Mesenchymal stem cell (in vitro differentiated cells and primary cell): ENCODE data around the gene MAP4K3.

Experiments
- DNase-seq: peaks from one replicate; pipeline ENCODE4 v3.0.0-alpha.2; 2013
- H2AFZ ChIP-seq: one replicate; pipeline ENCODE4 v1.6.1; 2013; ENCODE audit warnings: low read depth, mild to moderate bottlenecking, control low read depth, inconsistent platforms, low read length, moderate library complexity
- H2AK5ac ChIP-seq: 2 replicates; pipeline ENCODE4 v1.6.1; 2013; ENCODE audit warnings: low read length, moderate library complexity, mild to moderate bottlenecking, inconsistent platforms; ENCODE audit not compliant: severe bottlenecking
- H2BK120ac ChIP-seq: one replicate; pipeline ENCODE4 v1.6.1; 2013; ENCODE audit warnings: low read depth, mild to moderate bottlenecking, inconsistent platforms, low read length, moderate library complexity
- H2BK12ac ChIP-seq, 2 experiments: one replicate each; pipeline ENCODE4 v1.6.1; 2013; ENCODE audit warnings: inconsistent platforms in 2 of 2, low read length in 2 of 2, mild to moderate bottlenecking in 2 of 2, moderate library complexity in 2 of 2, control low read depth in 1 of 2
- H2BK15ac ChIP-seq: one replicate; pipeline ENCODE4 v1.6.1; 2013; ENCODE audit warnings: mild to moderate bottlenecking, low read depth, inconsistent platforms; ENCODE audit not compliant: poor library complexity, severe bottlenecking
- H2BK5ac ChIP-seq: 2 replicates; pipeline ENCODE4 v1.6.1; 2013; ENCODE audit warnings: low read depth, mild to moderate bottlenecking, low read length, control low read depth, inconsistent platforms; ENCODE audit not compliant: poor library complexity, severe bottlenecking
- H3K14ac ChIP-seq, 2 experiments: one replicate each; pipeline ENCODE4 v1.6.1; 2013; ENCODE audit warnings: inconsistent platforms in 2 of 2, low read length in 2 of 2, control low read depth in 1 of 2, mild to moderate bottlenecking in 1 of 2, moderate library complexity in 1 of 2
- H3K18ac ChIP-seq, 2 experiments: one replicate each; pipeline ENCODE4 v1.6.1; 2013; ENCODE audit warnings: inconsistent platforms in 2 of 2, low read length in 2 of 2, control low read depth in 1 of 2, low read depth in 1 of 2, mild to moderate bottlenecking in 1 of 2
- H3K23ac ChIP-seq, 2 experiments: one replicate each; pipeline ENCODE4 v1.6.1; 2013; ENCODE audit warnings: inconsistent platforms in 2 of 2, low read length in 2 of 2, mild to moderate bottlenecking in 2 of 2, moderate library complexity in 2 of 2, control low read depth in 1 of 2
- H3K27ac ChIP-seq: 2 replicates; pipeline ENCODE4 v1.5.1; 2013; ENCODE audit warnings: mild to moderate bottlenecking, moderate library complexity, low read length, control low read depth, inconsistent platforms; ENCODE audit not compliant: poor library complexity, severe bottlenecking
- H3K27me3 ChIP-seq, 2 experiments: 2 replicates each; pipeline versions ENCODE4 v1.6.1 to v1.7.0; 2013; ENCODE audit warnings: low read length in 2 of 2, mild to moderate bottlenecking in 2 of 2, moderate library complexity in 2 of 2, control low read depth in 1 of 2, inconsistent platforms in 1 of 2; ENCODE audit not compliant: control insufficient read depth in 1 of 2, insufficient read depth in 1 of 2
- H3K36me3 ChIP-seq, 2 experiments: 2 replicates each; pipeline versions ENCODE4 v1.6.1 to v1.7.0; 2013; ENCODE audit warnings: low read length in 2 of 2, control low read depth in 1 of 2, inconsistent platforms in 1 of 2, low read depth in 1 of 2, mild to moderate bottlenecking in 1 of 2; ENCODE audit not compliant: insufficient read depth in 2 of 2, control insufficient read depth in 1 of 2
- H3K4ac ChIP-seq, 2 experiments: one replicate each; pipeline ENCODE4 v1.6.1; 2013; ENCODE audit warnings: inconsistent platforms in 2 of 2, low read length in 2 of 2, mild to moderate bottlenecking in 2 of 2, moderate library complexity in 2 of 2, control low read depth in 1 of 2, low read depth in 1 of 2
- H3K4me1 ChIP-seq: 2 replicates; pipeline ENCODE4 v1.6.1; 2013; ENCODE audit warnings: low read depth, low read length, control low read depth; ENCODE audit not compliant: control insufficient read depth, insufficient read depth
- H3K4me2 ChIP-seq: 2 replicates; pipeline ENCODE4 v1.6.1; 2013; ENCODE audit warnings: low read length, mild to moderate bottlenecking, inconsistent platforms; ENCODE audit not compliant: poor library complexity, severe bottlenecking
- H3K4me3 ChIP-seq, 2 experiments: 2 replicates each; pipeline versions ENCODE4 v1.5.1 to v1.7.0; 2013; ENCODE audit warnings: low read length in 2 of 2, mild to moderate bottlenecking in 2 of 2, control low read depth in 1 of 2, low read depth in 1 of 2; ENCODE audit not compliant: insufficient read depth in 1 of 2
- H3K79me1 ChIP-seq: replicated peaks from 2 replicates; pipeline ENCODE4 v1.6.1; 2013; ENCODE audit warnings: mild to moderate bottlenecking, control low read depth, low read length, inconsistent platforms; ENCODE audit not compliant: poor library complexity, severe bottlenecking
- H3K9ac ChIP-seq: 2 replicates; pipeline ENCODE4 v1.7.0; 2013; ENCODE audit warnings: mild to moderate bottlenecking, low read length, moderate library complexity
- H3K9me3 ChIP-seq: 2 replicates; pipeline ENCODE4 v1.7.0; 2013; ENCODE audit warnings: mild to moderate bottlenecking, low read length; ENCODE audit not compliant: control insufficient read depth
- H4K8ac ChIP-seq: one replicate; pipeline ENCODE4 v1.6.1; 2013; ENCODE audit warnings: inconsistent platforms, mild to moderate bottlenecking, low read length, moderate library complexity
- H4K91ac ChIP-seq: one replicate; pipeline ENCODE4 v1.6.1; 2013; ENCODE audit warnings: mild to moderate bottlenecking, low read length, inconsistent platforms
- WGBS: methylation state at CpG from one replicate; pipeline ENCODE4 v1.1.7; 2013; ENCODE audit warnings: mixed read lengths; 5-methylcytosine and 5-hydroxymethylcytosine counted together

MAP4K3 gene

GRCh38 chr2:39228413-39229209, 208.5 kb downstream of the MAP4K3 start:
- Histone ChIP-seq H2BK15ac (no peak overlapping the region), H3K4me1 (peaks cover 2% of the 10 kb centered on the region), H3K4ac (no peak overlapping the region), H2BK12ac (no peak overlapping the region), H4K91ac (no peak overlapping the region), H2AFZ (peak overlapping the region; percentile 69), H3K4me3 (peak overlapping the region in 1 of 2 experiments; percentile 52), H4K8ac (peak overlapping the region; percentile 74), H3K14ac (no peak overlapping the region), H3K36me3 (peaks cover 0 to 2% of the 10 kb centered on the region in 2 experiments), H2BK5ac (no peak overlapping the region), H3K27me3 (no peaks in the 10 kb centered on the region), H3K9ac (peak overlapping the region; percentile 84), H3K79me1 (no peaks in the 10 kb centered on the region), H2AK5ac (no peak overlapping the region), H3K9me3 (no peaks in the 10 kb centered on the region), H3K27ac (no peak overlapping the region), H3K18ac (peak overlapping the region in 1 of 2 experiments; percentile 21), H3K23ac (no peak overlapping the region), H2BK120ac (no peak overlapping the region), H3K4me2 (peak overlapping the region; percentile 63)
- DNase-seq = no peak
- 37% methylated on average over 10 of the region's 19 CpGs for WGBS

DNA sequence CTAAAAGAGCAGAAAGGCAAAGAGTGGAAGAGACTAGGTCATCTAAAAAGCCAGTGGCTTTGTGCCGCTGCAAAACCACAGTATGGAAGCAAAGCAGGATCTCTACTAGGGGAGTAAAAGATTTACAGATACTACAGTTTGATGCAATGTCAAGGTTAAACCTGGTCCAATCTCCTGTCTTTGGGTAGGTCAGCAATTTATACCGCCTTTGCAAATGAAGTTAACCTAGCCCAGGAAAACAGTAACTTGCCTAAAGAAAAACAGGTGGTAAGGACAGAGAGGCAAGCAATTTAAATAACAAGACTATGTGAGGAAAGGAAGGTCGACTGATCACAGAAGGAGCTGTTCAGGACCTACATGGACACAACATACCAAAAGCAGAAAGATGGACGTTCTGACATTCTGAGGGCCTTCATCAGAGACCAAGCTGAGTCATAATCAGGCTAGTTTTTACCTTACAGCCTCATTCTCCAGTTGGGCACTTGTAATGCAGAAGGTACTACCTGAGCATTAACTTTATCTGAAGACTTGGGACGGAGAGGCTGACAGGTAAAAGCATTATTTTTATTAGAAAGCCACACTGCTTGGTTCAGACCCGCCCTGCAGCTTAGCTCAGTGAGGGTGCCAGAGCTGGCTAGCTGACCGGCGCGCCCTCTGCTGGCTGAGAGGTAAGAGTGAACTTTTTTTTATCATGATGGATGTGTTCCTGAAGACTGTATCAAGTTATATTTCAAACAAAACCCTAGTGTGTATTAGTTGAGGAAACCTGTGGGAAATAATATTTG, 209.3 kb downstream of the MAP4K3 start:
- peak; percentile 71 for DNase-seq
- Histone ChIP-seq H3K9me3 (no peaks in the 10 kb centered on the region), H2BK120ac (no peak overlapping the region), H3K36me3 (peaks cover 0 to 2% of the 10 kb centered on the region in 2 experiments), H4K8ac (no peak overlapping the region), H2AK5ac (no peak overlapping the region), H3K14ac (no peak overlapping the region), H3K23ac (no peak overlapping the region), H2BK15ac (no peak overlapping the region), H2BK5ac (no peak overlapping the region), H3K27me3 (no peaks in the 10 kb centered on the region), H2BK12ac (no peak overlapping the region), H3K79me1 (no peaks in the 10 kb centered on the region), H3K4me3 (peak overlapping the region in 1 of 2 experiments; percentile 52), H3K4ac (no peak overlapping the region), H3K4me2 (no peak overlapping the region), H3K18ac (no peak overlapping the region), H2AFZ (no peak overlapping the region), H4K91ac (no peak overlapping the region), H3K27ac (no peak overlapping the region), H3K9ac (peak overlapping the region; percentile 84), H3K4me1 (peaks cover 2% of the 10 kb centered on the region)
- WGBS = 22% methylated on average over 9 of the region's 9 CpGs

GRCh38 chr2:39225567-39225966, 211.5 kb downstream of the MAP4K3 start:
- Histone ChIP-seq H3K18ac (no peak overlapping the region), H3K27ac (no peak overlapping the region), H3K4me2 (no peak overlapping the region), H3K9me3 (no peaks in the 10 kb centered on the region), H3K4me3 (no peak overlapping the region), H3K79me1 (no peaks in the 10 kb centered on the region), H3K36me3 (peaks cover 0 to 9% of the 10 kb centered on the region in 2 experiments), H2BK5ac (no peak overlapping the region), H2AK5ac (no peak overlapping the region), H4K8ac (no peak overlapping the region), H3K4me1 (peaks cover 2% of the 10 kb centered on the region), H3K9ac (no peak overlapping the region), H3K14ac (no peak overlapping the region), H2BK15ac (no peak overlapping the region), H2BK12ac (no peak overlapping the region), H3K27me3 (no peaks in the 10 kb centered on the region), H2AFZ (no peak overlapping the region), H2BK120ac (no peak overlapping the region), H3K23ac (no peak overlapping the region), H4K91ac (no peak overlapping the region), H3K4ac (no peak overlapping the region)
- no CpG with 5 or more reads among the region's 1 CpG for WGBS
- no peak for DNase-seq

GRCh38 chr2:39223909-39224308, 213.2 kb downstream of the MAP4K3 start:
- no peak overlapping the region for H2BK12ac ChIP-seq
- H4K8ac ChIP-seq = no peak overlapping the region

More at GRCh38 chr2:39223909-39224308, 213.2 kb downstream of the MAP4K3 start:
- no peaks in the 10 kb centered on the region for H3K9me3 ChIP-seq
- H3K36me3 ChIP-seq = peaks cover 0 to 9% of the 10 kb centered on the region in 2 experiments
- WGBS = no CpG with 5 or more reads among the region's 1 CpG
- H2BK15ac ChIP-seq = no peak overlapping the region
- H3K4me1 ChIP-seq = peaks cover 2% of the 10 kb centered on the region
- no peak overlapping the region for H2BK5ac ChIP-seq
- H3K27me3 ChIP-seq = no peaks in the 10 kb centered on the region
- H3K27ac ChIP-seq = no peak overlapping the region
- H2BK120ac ChIP-seq = no peak overlapping the region
- no peak overlapping the region for H2AK5ac ChIP-seq
- H3K79me1 ChIP-seq = no peaks in the 10 kb centered on the region
- no peak overlapping the region for H3K18ac ChIP-seq
- H3K23ac ChIP-seq = no peak overlapping the region
- H4K91ac ChIP-seq = no peak overlapping the region
- H3K4me3 ChIP-seq = no peak overlapping the region
- H3K14ac ChIP-seq = no peak overlapping the region
- no peak for DNase-seq
- no peak overlapping the region for H3K4me2 ChIP-seq
- no peak overlapping the region for H2AFZ ChIP-seq
- H3K4ac ChIP-seq = no peak overlapping the region
- H3K9ac ChIP-seq = no peak overlapping the region
